HCT116 (cell line): ENCODE measurements around the gene DCAF8L2. TPM values are rescaled to one million over a fixed set of nuclear protein-coding genes. Genes with fewer than 3 reads are reported as not detected.

Experiments
- ATAC-seq: fragments of 200-7000 bp; cut with Tn5 transposase; 2 replicates; pipeline ENCODE4 v1.9.1; 2020; ENCODE audit warnings: mild to moderate bottlenecking, moderate library complexity
- BruUV-seq: library from RNA; stranded (reverse); fragments of 400-500 nt; replicated peaks from 2 replicates; lab custom pipeline; 2021; lab: Mats Ljungman, UMichigan
- CTCF ChIA-PET: fragments of 300-600 bp; sonication (Branson Sonifier 250); formaldehyde crosslinking; loops from one replicate; lab custom pipeline; 2021; ENCODE audit warnings: antibody characterized with exemption; lab: Charles Lee
- POLR2A ChIA-PET: fragments of 300-600, 350-600 bp; sonication (Branson Sonifier 250); formaldehyde crosslinking; loops from one replicate; lab custom pipeline; 2021; ENCODE audit warnings: antibody characterized with exemption; lab: Charles Lee
- RAD21 ChIA-PET, 2 experiments: fragments of 300-600 bp; sonication (Branson Sonifier 250); formaldehyde crosslinking; loops; one replicate each; lab custom pipeline; 2023; ENCODE audit warnings: low total read pairs in 2 of 2; ENCODE audit not compliant: uncharacterized antibody in 2 of 2, unreplicated experiment in 2 of 2, low non-redundant PET in 1 of 2; lab: Charles Lee
- DNase-seq: peaks from one replicate; pipeline ENCODE4 v3.0.0-alpha.2; 2010; ENCODE audit warnings: low read depth, low spot score
- H2AFZ ChIP-seq: fragments of 200-600 bp; shearing (Covaris generic), sonication (generic); 2 replicates; pipeline ENCODE4 v1.6.1; 2017; ENCODE audit warnings: low read depth, mixed run types, mixed read lengths, antibody characterized with exemption, low read length; ENCODE audit not compliant: poor library complexity, severe bottlenecking
- H3K27ac ChIP-seq: 2 replicates; pipeline ENCODE4 v1.5.1; 2012; ENCODE audit warnings: low read depth, low read length
- H3K27me3 ChIP-seq: fragments of 200-600 bp; sonication (generic); 2 replicates; pipeline ENCODE4 v1.6.1; 2016; ENCODE audit warnings: mixed run types, low read length, mixed read lengths; ENCODE audit not compliant: insufficient read depth
- H3K36me3 ChIP-seq, 2 experiments: fragments of 200-500 bp in 1 of 2; fragments of 200-600 bp in 1 of 2; sonication (Bioruptor generic) in 1 of 2; sonication (generic) in 1 of 2; 2 replicates each; pipeline versions ENCODE4 v1.5.1 to v1.6.1; 2014 to 2016; ENCODE audit warnings: low read length in 2 of 2, inconsistent platforms in 1 of 2, mixed read lengths in 1 of 2, mixed run types in 1 of 2; ENCODE audit not compliant: insufficient read depth in 2 of 2, control insufficient read depth in 1 of 2
- H3K4me1 ChIP-seq, 2 experiments: fragments of 200-600 bp in 1 of 2; sonication (generic) in 1 of 2; 2 replicates each; pipeline versions ENCODE4 v1.5.1 to v1.6.1; 2012 to 2017; ENCODE audit warnings: low read length in 2 of 2, inconsistent platforms in 1 of 2, mild to moderate bottlenecking in 1 of 2, mixed read lengths in 1 of 2, mixed run types in 1 of 2, moderate library complexity in 1 of 2; ENCODE audit not compliant: insufficient read depth in 2 of 2, control insufficient read depth in 1 of 2
- H3K4me2 ChIP-seq: fragments of 200-600 bp; sonication (generic); 2 replicates; pipeline ENCODE4 v1.6.1; 2017; ENCODE audit warnings: mixed run types, low read length, mixed read lengths
- H3K4me3 ChIP-seq, 2 experiments: fragments of 200-600 bp in 1 of 2; sonication (generic) in 1 of 2; replicated peaks in 1 of 2; 2 replicates each; pipeline ENCODE4 v1.5.1; 2011 to 2016; ENCODE audit warnings: low read length in 2 of 2, control low read depth in 1 of 2, low read depth in 1 of 2, mild to moderate bottlenecking in 1 of 2, mixed read lengths in 1 of 2, mixed run types in 1 of 2
- H3K79me2 ChIP-seq: fragments of 200-600 bp; sonication (generic); 2 replicates; pipeline ENCODE4 v1.6.1; 2017; ENCODE audit warnings: mild to moderate bottlenecking, mixed run types, low read length, moderate library complexity, mixed read lengths; ENCODE audit not compliant: insufficient read depth
- H3K9ac ChIP-seq: fragments of 200-600 bp; sonication (generic); 2 replicates; pipeline ENCODE4 v1.6.1; 2016; ENCODE audit warnings: low read length, mixed read lengths
- H3K9me2 ChIP-seq: fragments of 200-600 bp; sonication (generic), shearing (Covaris generic); 2 replicates; pipeline ENCODE4 v1.6.1; 2017; ENCODE audit warnings: mixed run types, mild to moderate bottlenecking, moderate library complexity; ENCODE audit not compliant: insufficient read depth
- H3K9me3 ChIP-seq, 2 experiments: fragments of 200-500 bp in 1 of 2; fragments of 200-600 bp in 1 of 2; sonication (Bioruptor generic) in 1 of 2; sonication (generic) in 1 of 2; 2 replicates each; pipeline ENCODE4 v1.6.1; 2014 to 2017; ENCODE audit warnings: low read length in 2 of 2, mixed read lengths in 2 of 2, inconsistent platforms in 1 of 2, low read depth in 1 of 2, mild to moderate bottlenecking in 1 of 2, mixed run types in 1 of 2, moderate library complexity in 1 of 2; ENCODE audit not compliant: control insufficient read depth in 1 of 2, insufficient read depth in 1 of 2
- H4K20me1 ChIP-seq: fragments of 200-600 bp; sonication (generic), shearing (Covaris generic); 2 replicates; pipeline ENCODE4 v1.6.1; 2017; ENCODE audit warnings: mixed run types, mild to moderate bottlenecking, moderate library complexity; ENCODE audit not compliant: insufficient read depth
- ATF3 ChIP-seq: IDR thresholded peaks from 2 replicates; pipeline ENCODE4 v1.6.1; 2012
- CEBPB ChIP-seq: IDR thresholded peaks from 2 replicates; pipeline ENCODE4 v1.6.1; 2012; ENCODE audit warnings: low read depth
- EZH2 ChIP-seq: fragments of 200-600 bp; sonication (generic); IDR thresholded peaks from 2 replicates; pipeline ENCODE4 v1.6.1; 2017; ENCODE audit warnings: antibody characterized with exemption, mixed run types
- EZH2phosphoT487 ChIP-seq: fragments of 200-600 bp; IDR thresholded peaks from 2 replicates; pipeline ENCODE4 v1.6.1; 2018; ENCODE audit warnings: antibody characterized with exemption, borderline replicate concordance
- JUND ChIP-seq: IDR thresholded peaks from 2 replicates; pipeline ENCODE4 v1.6.1; 2012
- POLR2A ChIP-seq: IDR thresholded peaks from 2 replicates; pipeline ENCODE4 v1.7.0; 2011; ENCODE audit warnings: borderline replicate concordance; ENCODE audit not compliant: insufficient read depth, insufficient read length; ENCODE audit errors: extremely low read depth
- RAD21 ChIP-seq: IDR thresholded peaks from 2 replicates; pipeline ENCODE4 v1.6.1; 2012; ENCODE audit warnings: low read depth, mild to moderate bottlenecking
- SIN3A ChIP-seq: IDR thresholded peaks from 2 replicates; pipeline ENCODE4 v1.6.1; 2012; ENCODE audit warnings: low read depth
- SRF ChIP-seq: IDR thresholded peaks from 2 replicates; pipeline ENCODE4 v1.6.1; 2012; ENCODE audit warnings: low read depth
- TCF7L2 ChIP-seq: IDR thresholded peaks from 2 replicates; pipeline ENCODE4 v1.7.0; 2011; ENCODE audit warnings: borderline replicate concordance, inconsistent platforms; ENCODE audit not compliant: insufficient read depth, insufficient read length; ENCODE audit errors: extremely low read depth
- ZBTB33 ChIP-seq: IDR thresholded peaks from 2 replicates; pipeline ENCODE4 v1.6.1; 2011; ENCODE audit warnings: mild to moderate bottlenecking, low read length, moderate library complexity; ENCODE audit not compliant: insufficient replicate concordance; ENCODE audit errors: extremely low read depth
- ZFX ChIP-seq: fragments of 450-650 bp; IDR thresholded peaks from 2 replicates; pipeline ENCODE4 v1.6.1; 2017
- ZNF274 ChIP-seq: fragments of 200-500 bp; sonication (Bioruptor generic); IDR thresholded peaks from 2 replicates; pipeline ENCODE4 v1.6.1; 2014; ENCODE audit warnings: mild to moderate bottlenecking, low read depth, low read length, inconsistent platforms
- intact Hi-C: fragments of 100-400 bp; cut with micrococcal nuclease; formaldehyde crosslinking; loops from 2 replicates; pipeline ENCODE4 v1.10.0; 2022
- total RNA-seq: library from RNA; stranded (reverse); gene quantifications from one replicate; pipeline ENCODE4 v1.2.1, GENCODE V29; 2021; ENCODE audit not compliant: unreplicated experiment
- TF ChIP-seq, protein P1 (sequence below), 3 experiments: fragments of 200-600 bp in 1 of 3; sonication (generic) in 1 of 3; IDR thresholded peaks in 2 of 3; conservative IDR thresholded peaks in 1 of 3; 2 replicates each; pipeline ENCODE4 v1.5.1; 2012 to 2017; ENCODE audit warnings: low read depth in 2 of 3, low read length in 2 of 3, antibody characterized with exemption in 1 of 3, borderline replicate concordance in 1 of 3, control low read depth in 1 of 3, mild to moderate bottlenecking in 1 of 3, mixed read lengths in 1 of 3, mixed run types in 1 of 3, moderate library complexity in 1 of 3; ENCODE audit not compliant: insufficient read depth in 1 of 3

DCAF8L2 gene
- total RNA-seq, 1 experiment from 2014 or later = not detected

DNA sequence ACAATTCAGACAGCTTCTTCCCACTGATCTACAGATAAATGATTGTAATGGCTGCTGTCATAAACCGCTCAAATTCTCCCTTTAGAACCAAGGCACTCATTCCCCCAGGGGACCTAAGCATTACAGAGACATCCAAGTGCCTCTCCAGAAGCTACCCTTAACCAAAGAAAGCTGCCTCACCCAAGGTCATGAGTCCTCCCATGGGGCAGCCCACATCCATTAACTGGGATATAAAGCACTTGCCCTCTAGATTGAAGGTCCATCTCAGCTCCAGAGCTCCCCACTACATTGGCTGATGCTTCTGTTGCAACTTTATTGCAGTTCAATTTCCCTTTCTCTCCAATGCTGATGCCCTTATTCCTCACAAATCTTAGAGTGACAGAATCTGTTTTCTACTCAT, 40.5 kb upstream of the DCAF8L2 start (continued):
- no peak for TF ChIP-seq ZBTB33
- no peak for TF ChIP-seq TCF7L2
- TF ChIP-seq POLR2A = no peak
- no peak for TF ChIP-seq ZFX
- no peak for TF ChIP-seq EZH2
- TF ChIP-seq CEBPB = no peak
- no peak for TF ChIP-seq SIN3A
- TF ChIP-seq SRF = no peak
- no peak for TF ChIP-seq ATF3

GRCh38 chrX:27555514-27555913, 34.6 kb upstream of the DCAF8L2 start:
- DNase-seq = no peak
- H3K27ac ChIP-seq = no peak overlapping the region
- no peaks in the 10 kb centered on the region for H3K9me3 ChIP-seq
- ChIA-PET POLR2A (no interaction called here), RAD21 (no interaction called here), CTCF (interaction anchor here (0.9 kb wide), 1 partner anchor 128 kb away, joined by 3 read pairs; no protein-coding TSS in a partner anchor)
- TF ChIP-seq JUND = no peak
- TF ChIP-seq, protein P1, sequence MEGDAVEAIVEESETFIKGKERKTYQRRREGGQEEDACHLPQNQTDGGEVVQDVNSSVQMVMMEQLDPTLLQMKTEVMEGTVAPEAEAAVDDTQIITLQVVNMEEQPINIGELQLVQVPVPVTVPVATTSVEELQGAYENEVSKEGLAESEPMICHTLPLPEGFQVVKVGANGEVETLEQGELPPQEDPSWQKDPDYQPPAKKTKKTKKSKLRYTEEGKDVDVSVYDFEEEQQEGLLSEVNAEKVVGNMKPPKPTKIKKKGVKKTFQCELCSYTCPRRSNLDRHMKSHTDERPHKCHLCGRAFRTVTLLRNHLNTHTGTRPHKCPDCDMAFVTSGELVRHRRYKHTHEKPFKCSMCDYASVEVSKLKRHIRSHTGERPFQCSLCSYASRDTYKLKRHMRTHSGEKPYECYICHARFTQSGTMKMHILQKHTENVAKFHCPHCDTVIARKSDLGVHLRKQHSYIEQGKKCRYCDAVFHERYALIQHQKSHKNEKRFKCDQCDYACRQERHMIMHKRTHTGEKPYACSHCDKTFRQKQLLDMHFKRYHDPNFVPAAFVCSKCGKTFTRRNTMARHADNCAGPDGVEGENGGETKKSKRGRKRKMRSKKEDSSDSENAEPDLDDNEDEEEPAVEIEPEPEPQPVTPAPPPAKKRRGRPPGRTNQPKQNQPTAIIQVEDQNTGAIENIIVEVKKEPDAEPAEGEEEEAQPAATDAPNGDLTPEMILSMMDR (IDR thresholded peaks at IDR 0.05 in 2 of 3, conservative IDR thresholded peaks at IDR 0.05 in 1 of 3; ENCODE audit: borderline replicate concordance in 1 of 3, insufficient read depth in 1 of 3, low read depth in 2 of 3, low read length in 2 of 3) = peak; percentile 32 to 61 (median 46); a peak in 5 of 6 replicates
- no peak for TF ChIP-seq EZH2phosphoT487
- no peak for TF ChIP-seq SIN3A
- TF ChIP-seq ZNF274 = no peak
- TF ChIP-seq RAD21 = peak; percentile 65
- H3K27me3 ChIP-seq = no peaks in the 10 kb centered on the region
- intact Hi-C loops = no loop called here
- peak; percentile 77 for ATAC-seq
- no peaks in the 10 kb centered on the region for H3K9me2 ChIP-seq
- H4K20me1 ChIP-seq = no peaks in the 10 kb centered on the region
- no TSS peak for BruUV-seq
- no peaks in the 10 kb centered on the region for H3K4me1 ChIP-seq
- no peaks in the 10 kb centered on the region for H3K79me2 ChIP-seq
- H2AFZ ChIP-seq = no peak overlapping the region
- H3K9ac ChIP-seq = no peak overlapping the region
- no peak overlapping the region for H3K4me2 ChIP-seq
- H3K36me3 ChIP-seq = no peaks in the 10 kb centered on the region
- H3K4me3 ChIP-seq = no peak overlapping the region
